Neural cell (in vitro differentiated cells): ENCODE results near the gene FRZB. TPM values are rescaled to one million over a fixed set of nuclear protein-coding genes. Genes with fewer than 3 reads are reported as not detected.

ENCODE experiments used
- H2AFZ ChIP-seq: fragments of 200-600, 300-800 bp; sonication (generic), shearing (Covaris generic); 2 replicates; pipeline ENCODE4 v1.6.0; 2014; ENCODE audit warnings: low read depth, mild to moderate bottlenecking, antibody characterized with exemption, low read length, moderate library complexity
- H3F3A ChIP-seq: fragments of 200-600 bp; shearing (Covaris generic); 2 replicates; pipeline ENCODE4 v1.6.1; 2016; ENCODE audit warnings: mild to moderate bottlenecking, moderate library complexity, mixed read lengths, antibody characterized with exemption, low read length; ENCODE audit not compliant: insufficient read depth, poor library complexity, severe bottlenecking
- H3K27ac ChIP-seq: fragments of 200-600, 300-800 bp; sonication (generic), shearing (Covaris generic); 2 replicates; pipeline ENCODE4 v1.5.1; 2014; ENCODE audit warnings: mild to moderate bottlenecking, low read length, moderate library complexity
- H3K27me3 ChIP-seq: fragments of 300-800, 200-600 bp; sonication (generic), shearing (Covaris generic); 2 replicates; pipeline ENCODE4 v1.6.0; 2014; ENCODE audit warnings: mild to moderate bottlenecking, low read depth, low read length, moderate library complexity; ENCODE audit not compliant: insufficient read depth
- H3K36me3 ChIP-seq: fragments of 300-800, 200-600 bp; sonication (generic), shearing (Covaris generic); 2 replicates; pipeline ENCODE4 v1.5.1; 2014; ENCODE audit warnings: mild to moderate bottlenecking, antibody characterized with exemption, low read length, moderate library complexity; ENCODE audit not compliant: insufficient read depth
- H3K4me2 ChIP-seq: fragments of 300-800, 200-600 bp; sonication (generic), shearing (Covaris generic); 2 replicates; pipeline ENCODE4 v1.6.0; 2014; ENCODE audit warnings: mild to moderate bottlenecking, low read length
- H3K4me3 ChIP-seq: fragments of 300-800, 200-600 bp; sonication (generic), shearing (Covaris generic); 2 replicates; pipeline ENCODE4 v1.5.1; 2014; ENCODE audit warnings: mild to moderate bottlenecking, low read length, moderate library complexity
- H3K79me2 ChIP-seq: fragments of 200-600 bp; shearing (Covaris generic); replicated peaks from 2 replicates; pipeline ENCODE4 v1.6.0; 2014; ENCODE audit warnings: mild to moderate bottlenecking, low read length, moderate library complexity; ENCODE audit not compliant: insufficient read depth
- H3K9ac ChIP-seq: fragments of 300-800, 200-600 bp; sonication (generic), shearing (Covaris generic); 2 replicates; pipeline ENCODE4 v1.6.1; 2016; ENCODE audit warnings: mild to moderate bottlenecking, low read length, mixed read lengths
- H3K9me2 ChIP-seq: fragments of 200-600 bp; shearing (Covaris generic); 2 replicates; pipeline ENCODE4 v1.6.1; 2016; ENCODE audit warnings: mild to moderate bottlenecking, low read length, mixed read lengths; ENCODE audit not compliant: insufficient read depth
- H3K9me3 ChIP-seq: fragments of 200-600, 300-800 bp; sonication (generic), shearing (Covaris generic); 2 replicates; pipeline ENCODE4 v1.6.1; 2016; ENCODE audit warnings: mild to moderate bottlenecking, mixed run types, low read length, moderate library complexity, mixed read lengths
- H4K20me1 ChIP-seq: fragments of 200-600 bp; shearing (Covaris generic); 2 replicates; pipeline ENCODE4 v1.6.1; 2016; ENCODE audit warnings: mild to moderate bottlenecking, mixed run types; ENCODE audit not compliant: insufficient read depth
- CTCF ChIP-seq: fragments of 450-650 bp; IDR thresholded peaks from 2 replicates; pipeline ENCODE4 v1.5.1; 2014; ENCODE audit warnings: antibody characterized with exemption, mild to moderate bottlenecking, moderate library complexity; ENCODE audit not compliant: poor library complexity, severe bottlenecking
- EP300 ChIP-seq: fragments of 450-650 bp; conservative IDR thresholded peaks from 2 replicates; pipeline ENCODE4 v1.6.1; 2014; ENCODE audit warnings: antibody characterized with exemption, mild to moderate bottlenecking, moderate library complexity; ENCODE audit not compliant: poor library complexity, severe bottlenecking
- EZH2 ChIP-seq: fragments of 200-600, 300-800 bp; shearing (Covaris generic), sonication (generic); IDR thresholded peaks from 2 replicates; pipeline ENCODE4 v1.6.1; 2014; ENCODE audit warnings: antibody characterized with exemption, low read length, borderline replicate concordance, mild to moderate bottlenecking; ENCODE audit not compliant: insufficient read depth, poor library complexity, severe bottlenecking
- MXI1 ChIP-seq: fragments of 450-650 bp; conservative IDR thresholded peaks from 2 replicates; pipeline ENCODE4 v1.6.1; 2014; ENCODE audit warnings: antibody characterized with exemption, mild to moderate bottlenecking; ENCODE audit not compliant: poor library complexity, severe bottlenecking
- POLR2AphosphoS5 ChIP-seq: IDR thresholded peaks from 2 replicates; pipeline ENCODE4 v1.6.1; 2012
- RAD21 ChIP-seq: fragments of 450-650 bp; conservative IDR thresholded peaks from 2 replicates; pipeline ENCODE4 v1.6.1; 2014; ENCODE audit warnings: antibody characterized with exemption, mild to moderate bottlenecking, moderate library complexity
- REST ChIP-seq: IDR thresholded peaks from 2 replicates; pipeline ENCODE4 v1.6.1; 2012; ENCODE audit warnings: borderline replicate concordance
- SMC3 ChIP-seq: fragments of 450-650 bp; conservative IDR thresholded peaks from 2 replicates; pipeline ENCODE4 v1.6.1; 2014; ENCODE audit warnings: antibody characterized with exemption, mild to moderate bottlenecking, moderate library complexity; ENCODE audit not compliant: poor library complexity
- TAF1 ChIP-seq: IDR thresholded peaks from 2 replicates; pipeline ENCODE4 v1.6.1; 2012; ENCODE audit warnings: low read depth
- polyA plus RNA-seq: library from polyadenylated mRNA; depleted of rRNA; stranded (reverse); fragments of >200 nt; gene quantifications from 2 replicates; pipeline ENCODE4 v1.2.3, GENCODE V29; 2014

The FRZB gene
- polyA plus RNA-seq, 1 donor from 2014 or later: 3.5 TPM

GRCh38 chr2:182901748-182902147 is 35.3 kb upstream of the FRZB start:
- H2AFZ ChIP-seq: no peak overlapping the region
- H3K9me3 ChIP-seq: no peaks in the 10 kb centered on the region
- H3K27ac ChIP-seq: no peak overlapping the region
- H3K9me2 ChIP-seq: no peaks in the 10 kb centered on the region
- H3K9ac ChIP-seq: no peak overlapping the region
- no peaks in the 10 kb centered on the region for H4K20me1 ChIP-seq
- no peak overlapping the region for H3K4me3 ChIP-seq
- no peak overlapping the region for H3K4me2 ChIP-seq
- no peaks in the 10 kb centered on the region for H3K79me2 ChIP-seq
- TF ChIP-seq MXI1: no peak
- TF ChIP-seq REST: no peak
- no peak for TF ChIP-seq CTCF
- TF ChIP-seq EZH2: no peak
- no peak for TF ChIP-seq EP300
- no peak for TF ChIP-seq RAD21
- no peaks in the 10 kb centered on the region for H3K27me3 ChIP-seq
- no peaks in the 10 kb centered on the region for H3K36me3 ChIP-seq
- no peaks in the 10 kb centered on the region for H3F3A ChIP-seq

GRCh38 chr2:182898718-182899117 is 32.3 kb upstream of the FRZB start:
- H4K20me1 ChIP-seq: no peaks in the 10 kb centered on the region
- no peaks in the 10 kb centered on the region for H3F3A ChIP-seq
- H3K9ac ChIP-seq: no peak overlapping the region
- no peaks in the 10 kb centered on the region for H3K9me2 ChIP-seq
- H3K9me3 ChIP-seq: no peaks in the 10 kb centered on the region
- no peak overlapping the region for H2AFZ ChIP-seq
- no peak overlapping the region for H3K27ac ChIP-seq
- TF ChIP-seq EZH2: no peak
- TF ChIP-seq REST: no peak
- TF ChIP-seq TAF1: no peak
- TF ChIP-seq POLR2AphosphoS5: no peak
- no peak for TF ChIP-seq RAD21
- TF ChIP-seq SMC3: no peak
- TF ChIP-seq EP300: no peak
- no peak for TF ChIP-seq MXI1
- TF ChIP-seq CTCF: no peak
- H3K27me3 ChIP-seq: no peaks in the 10 kb centered on the region
- no peaks in the 10 kb centered on the region for H3K79me2 ChIP-seq
- no peaks in the 10 kb centered on the region for H3K36me3 ChIP-seq
- H3K4me3 ChIP-seq: no peak overlapping the region
- H3K4me2 ChIP-seq: no peak overlapping the region
